Lower leg skin (tissue), 3 donors: ENCODE data around the gene RNF157.

Experiments used
- POLR2A ChIP-seq, 2 donors: fragments of 450-650 bp; IDR thresholded peaks; one replicate each; pipeline ENCODE4 v1.6.1; 2016 to 2017; ENCODE audit warnings: antibody characterized with exemption in 2 of 2, mild to moderate bottlenecking in 1 of 2, moderate library complexity in 1 of 2
- TF ChIP-seq, protein P1 (sequence below), 3 donors: fragments of 450-650 bp; IDR thresholded peaks; one replicate each; pipeline ENCODE4 v1.5.1; 2016; ENCODE audit warnings: antibody characterized with exemption in 3 of 3, mild to moderate bottlenecking in 3 of 3, moderate library complexity in 2 of 3

DNA sequence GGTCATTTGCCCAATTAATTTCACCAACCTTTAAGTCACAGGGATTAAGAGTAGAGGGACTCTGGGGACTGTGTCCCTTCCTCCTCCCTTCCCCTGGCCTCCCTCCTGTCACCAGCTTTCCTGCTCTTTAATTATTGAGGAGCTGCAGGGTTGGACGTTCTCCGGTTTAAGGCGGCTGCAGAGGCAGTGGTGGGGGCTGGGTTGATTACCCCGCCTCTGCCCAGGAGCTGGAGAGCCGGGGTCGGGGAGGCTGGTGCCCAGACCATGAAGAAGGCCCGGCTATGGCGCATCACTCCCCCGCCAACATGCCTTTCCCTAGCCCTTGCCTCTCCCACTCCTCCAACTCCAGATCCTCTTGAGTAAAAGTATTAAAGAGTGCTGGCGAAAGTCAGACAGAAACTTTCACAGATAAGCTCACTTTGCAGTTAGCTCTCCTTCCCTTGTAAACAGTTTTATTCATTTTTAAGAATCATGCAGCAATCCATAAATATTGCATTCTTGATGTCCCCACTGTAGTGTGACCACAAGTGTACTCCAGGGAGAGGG, 98.2 kb downstream of the RNF157 start:
- TF ChIP-seq, protein P1, sequence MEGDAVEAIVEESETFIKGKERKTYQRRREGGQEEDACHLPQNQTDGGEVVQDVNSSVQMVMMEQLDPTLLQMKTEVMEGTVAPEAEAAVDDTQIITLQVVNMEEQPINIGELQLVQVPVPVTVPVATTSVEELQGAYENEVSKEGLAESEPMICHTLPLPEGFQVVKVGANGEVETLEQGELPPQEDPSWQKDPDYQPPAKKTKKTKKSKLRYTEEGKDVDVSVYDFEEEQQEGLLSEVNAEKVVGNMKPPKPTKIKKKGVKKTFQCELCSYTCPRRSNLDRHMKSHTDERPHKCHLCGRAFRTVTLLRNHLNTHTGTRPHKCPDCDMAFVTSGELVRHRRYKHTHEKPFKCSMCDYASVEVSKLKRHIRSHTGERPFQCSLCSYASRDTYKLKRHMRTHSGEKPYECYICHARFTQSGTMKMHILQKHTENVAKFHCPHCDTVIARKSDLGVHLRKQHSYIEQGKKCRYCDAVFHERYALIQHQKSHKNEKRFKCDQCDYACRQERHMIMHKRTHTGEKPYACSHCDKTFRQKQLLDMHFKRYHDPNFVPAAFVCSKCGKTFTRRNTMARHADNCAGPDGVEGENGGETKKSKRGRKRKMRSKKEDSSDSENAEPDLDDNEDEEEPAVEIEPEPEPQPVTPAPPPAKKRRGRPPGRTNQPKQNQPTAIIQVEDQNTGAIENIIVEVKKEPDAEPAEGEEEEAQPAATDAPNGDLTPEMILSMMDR (IDR thresholded peaks at IDR 0.05): no peak
- TF ChIP-seq POLR2A (IDR thresholded peaks at IDR 0.05): no peak
